Measurements from ENCODE around the gene ATP9B.

GRCh38 chr18:79064228-79064627 is 5.0 kb upstream of the ATP9B start:
- no peak for TF ChIP-seq EZH2 (IDR thresholded peaks at IDR 0.05)
- no peak for TF ChIP-seq CTCF (IDR thresholded peaks at IDR 0.05)
